HG02623 (cell line): ENCODE measurements around the gene RIPPLY1.
"Not testable (repeated sequence)": the region's sequence is repeated elsewhere in the genome, so short reads cannot be mapped to it uniquely, and the experiment has no call there.

Source experiments
- ATAC-seq: cut with Tn5 transposase; IDR thresholded peaks from one replicate; pipeline ENCODE4 v1.9.1; 2021; ENCODE audit warnings: moderate library complexity; ENCODE audit not compliant: unreplicated experiment

RIPPLY1 gene

GRCh38 chrX:106917830-106918500 lies 14.8 kb upstream of the RIPPLY1 start:
- ATAC-seq = no peak

- no peak for ATAC-seq
Measured at GRCh38 chrX:106912864-106913263, 9.7 kb upstream of the RIPPLY1 start.

GRCh38 chrX:106906361-106906760 lies 3.2 kb upstream of the RIPPLY1 start:
- ATAC-seq = no peak

GRCh38 chrX:106905064-106905708 lies 2.0 kb upstream of the RIPPLY1 start:
- ATAC-seq = no peak

GRCh38 chrX:106903856-106904528 lies 851 bp upstream of the RIPPLY1 start:
- no peak for ATAC-seq

GRCh38 chrX:106902684-106903083 lies 457 bp downstream of the RIPPLY1 start:
- ATAC-seq = no peak

- ATAC-seq = no peak
Measured at GRCh38 chrX:106901781-106902219, 1.3 kb downstream of the RIPPLY1 start.

- ATAC-seq = no peak
Measured at GRCh38 chrX:106901341-106901740, 1.8 kb downstream of the RIPPLY1 start.

- no peak for ATAC-seq
Measured at GRCh38 chrX:106899841-106900240, 3.3 kb downstream of the RIPPLY1 start.

GRCh38 chrX:106899276-106899675 lies 3.9 kb downstream of the RIPPLY1 start:
- ATAC-seq = no peak

GRCh38 chrX:106898462-106898861 lies 4.7 kb downstream of the RIPPLY1 start:
- ATAC-seq = peak; percentile 71

GRCh38 chrX:106897259-106897658 lies 5.9 kb downstream of the RIPPLY1 start:
- ATAC-seq = no peak

GRCh38 chrX:106894978-106895452 lies 8.1 kb downstream of the RIPPLY1 start:
- no peak for ATAC-seq

- ATAC-seq = no peak
Measured at GRCh38 chrX:106894392-106894909, 8.7 kb downstream of the RIPPLY1 start.

- no peak for ATAC-seq
Measured at GRCh38 chrX:106891762-106892460, 11.2 kb downstream of the RIPPLY1 start.

- ATAC-seq = no peak
Measured at GRCh38 chrX:106889468-106889867, 13.7 kb downstream of the RIPPLY1 start.

- ATAC-seq = no peak
Measured at GRCh38 chrX:106875151-106875550, 28.0 kb downstream of the RIPPLY1 start.

GRCh38 chrX:106874075-106874474 lies 29.1 kb downstream of the RIPPLY1 start:
- no peak for ATAC-seq

- ATAC-seq = not testable (repeated sequence)
Measured at GRCh38 chrX:106872796-106873195, 30.3 kb downstream of the RIPPLY1 start.

- ATAC-seq = no peak
Measured at GRCh38 chrX:106863697-106864096, 39.4 kb downstream of the RIPPLY1 start.
